ENCODE data around the gene SMG6.
A peak's percentile ranks its signal among the peaks of the same experiment; 100 is the strongest.

SMG6 gene

DNA sequence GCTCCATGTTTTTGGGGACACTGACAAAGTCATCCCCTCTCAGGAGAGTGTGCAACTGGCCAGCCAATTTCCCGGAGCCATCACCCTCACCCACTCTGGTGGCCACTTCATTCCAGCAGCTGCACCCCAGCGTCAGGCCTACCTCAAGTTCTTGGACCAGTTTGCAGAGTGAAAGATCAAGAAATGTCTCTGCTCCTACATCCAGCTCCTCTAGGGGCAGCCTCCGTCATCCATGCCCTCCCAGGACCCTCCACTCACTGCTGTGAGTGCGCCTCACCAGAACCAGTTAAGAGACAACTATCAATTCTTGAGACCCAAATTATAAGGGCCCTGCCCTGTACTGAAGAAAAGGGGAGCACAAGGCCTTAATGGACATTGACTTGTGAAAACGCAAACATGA lies 260.7 kb downstream of the SMG6 start:
- H3K4ac ChIP-seq (ENCODE audit: low read depth, low read length), result no peak overlapping the region
- DNase-seq, result peak; percentile 33

GRCh38 chr17:2042390-2042847 lies 261.2 kb downstream of the SMG6 start:
- H3K27ac ChIP-seq (ENCODE audit: low read depth, low read length), result peak overlapping the region; percentile 4
- peak; percentile 67 for DNase-seq
- no peak overlapping the region for H2BK120ac ChIP-seq (ENCODE audit: low read depth, low read length)

More for the DNA sequence above, 260.7 kb downstream of the SMG6 start:
- Histone ChIP-seq H3K4me2 (ENCODE audit: low read length) (no peak overlapping the region), H2BK15ac (replicated peaks; ENCODE audit: low read depth) (no peak overlapping the region), H4K5ac (ENCODE audit: low read length) (no peak overlapping the region), H4K8ac (ENCODE audit: low read depth, low read length) (no peak overlapping the region), H3K4me3 (ENCODE audit: low read length) (no peak overlapping the region), H3K9ac (ENCODE audit: low read length) (peak overlapping the region; percentile 92), H2BK5ac (ENCODE audit: low read length) (no peak overlapping the region), H3K4me1 (ENCODE audit: control insufficient read depth, low read depth, low read length) (no peaks in the 10 kb centered on the region), H3K27ac (ENCODE audit: low read depth, low read length) (no peak overlapping the region), H3K27me3 (ENCODE audit: insufficient read depth, low read length, poor library complexity) (no peaks in the 10 kb centered on the region), H3K36me3 (ENCODE audit: control insufficient read depth, insufficient read depth, low read length) (no peaks in the 10 kb centered on the region), H3K79me2 (ENCODE audit: control insufficient read depth, insufficient read depth, low read length) (no peaks in the 10 kb centered on the region), H3K18ac (ENCODE audit: low read length) (no peak overlapping the region), H2BK120ac (ENCODE audit: low read depth, low read length) (no peak overlapping the region), H3K23ac (ENCODE audit: low read length) (no peak overlapping the region), H2AK5ac (ENCODE audit: low read length) (no peak overlapping the region), H3K56ac (ENCODE audit: low read length) (peak overlapping the region; percentile 17), H3K79me1 (ENCODE audit: low read length) (peaks cover 2% of the 10 kb centered on the region)
- WGBS (ENCODE audit: extremely low coverage, insufficient coverage, low lambda C conversion rate), result no CpG with 5 or more reads among the region's 5 CpGs

DNA sequence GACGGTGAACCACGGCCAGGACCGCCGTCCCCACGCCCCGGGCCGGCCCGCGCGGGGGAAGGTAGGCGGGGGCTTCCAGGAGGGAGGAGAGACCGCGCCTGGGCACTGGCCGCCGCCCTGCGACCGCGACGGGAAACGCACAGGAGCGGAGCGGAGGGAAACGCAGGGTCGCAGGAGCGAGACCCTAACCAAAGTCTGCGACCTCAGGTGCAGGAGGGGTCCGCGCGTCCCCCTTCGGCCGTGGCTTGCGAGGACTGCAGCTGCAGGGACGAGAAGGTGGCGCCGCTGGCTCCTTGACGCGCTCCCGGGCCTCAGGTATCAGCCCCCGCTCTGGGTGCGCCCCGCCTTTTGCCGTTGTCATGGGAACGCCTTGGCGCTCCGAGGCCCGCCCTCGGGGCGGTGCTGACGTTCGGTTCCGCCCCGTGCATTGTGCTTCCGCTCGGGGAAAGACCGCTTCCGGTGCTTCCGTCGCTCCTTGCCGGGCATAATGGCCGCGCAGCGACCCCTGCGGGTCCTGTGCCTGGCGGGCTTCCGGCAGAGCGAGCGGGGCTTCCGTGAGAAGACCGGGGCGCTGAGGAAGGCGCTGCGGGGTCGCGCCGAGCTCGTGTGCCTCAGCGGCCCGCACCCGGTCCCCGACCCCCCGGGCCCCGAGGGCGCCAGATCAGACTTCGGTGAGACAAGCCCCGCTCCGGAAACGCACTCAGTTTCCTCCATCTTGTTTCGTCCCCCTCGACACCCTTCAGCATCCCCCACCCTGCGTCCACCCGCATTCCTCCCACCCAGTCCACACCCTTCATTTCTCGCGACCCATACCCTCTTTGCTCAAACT lies 261.8 kb downstream of the SMG6 start, which contains the start of gene OVCA2:
Gene OVCA2 (plus strand): TSS at position 462 of the 829 bp plus-strand sequence. CDS start 26 bp downstream, at position 488.
- Histone ChIP-seq H2BK120ac (ENCODE audit: low read depth, low read length) (no peak within 1 kb of the TSS), H3K9ac (ENCODE audit: low read length) (peak within 1 kb of the TSS; percentile 92), H3K4ac (ENCODE audit: low read depth, low read length) (peak within 1 kb of the TSS; percentile 41), H3K79me1 (ENCODE audit: low read length) (peaks cover 2% of the 10 kb centered on the region), H3K4me2 (ENCODE audit: low read length) (peak within 1 kb of the TSS; percentile 63), H3K4me3 (ENCODE audit: low read length) (peak within 1 kb of the TSS; percentile 71), H3K36me3 (ENCODE audit: control insufficient read depth, insufficient read depth, low read length) (no peaks in the 10 kb centered on the region), H3K27ac (ENCODE audit: low read depth, low read length) (peak within 1 kb of the TSS; percentile 4), H2BK15ac (replicated peaks; ENCODE audit: low read depth) (no peak within 1 kb of the TSS), H3K4me1 (ENCODE audit: control insufficient read depth, low read depth, low read length) (no peaks in the 10 kb centered on the region), H3K18ac (ENCODE audit: low read length) (peak within 1 kb of the TSS; percentile 31), H3K56ac (ENCODE audit: low read length) (peak within 1 kb of the TSS; percentile 98), H2BK5ac (ENCODE audit: low read length) (peak within 1 kb of the TSS; percentile 46), H4K8ac (ENCODE audit: low read depth, low read length) (no peak within 1 kb of the TSS), H3K79me2 (ENCODE audit: control insufficient read depth, insufficient read depth, low read length) (no peaks in the 10 kb centered on the region), H4K5ac (ENCODE audit: low read length) (peak within 1 kb of the TSS; percentile 7), H3K23ac (ENCODE audit: low read length) (peak within 1 kb of the TSS; percentile 56), H2AK5ac (ENCODE audit: low read length) (peak within 1 kb of the TSS; percentile 56), H3K27me3 (ENCODE audit: insufficient read depth, low read length, poor library complexity) (no peaks in the 10 kb centered on the region)
- no CpG with 5 or more reads among the region's 93 CpGs for WGBS (ENCODE audit: extremely low coverage, insufficient coverage, low lambda C conversion rate)
- DNase-seq, result peak; percentile 98

More at GRCh38 chr17:2042390-2042847, 261.2 kb downstream of the SMG6 start:
- Histone ChIP-seq H3K18ac (ENCODE audit: low read length) (peak overlapping the region; percentile 31), H3K23ac (ENCODE audit: low read length) (peak overlapping the region; percentile 38), H4K5ac (ENCODE audit: low read length) (peak overlapping the region; percentile 7), H2BK15ac (replicated peaks; ENCODE audit: low read depth) (no peak overlapping the region), H3K27me3 (ENCODE audit: insufficient read depth, low read length, poor library complexity) (no peaks in the 10 kb centered on the region), H3K36me3 (ENCODE audit: control insufficient read depth, insufficient read depth, low read length) (no peaks in the 10 kb centered on the region), H3K4me1 (ENCODE audit: control insufficient read depth, low read depth, low read length) (no peaks in the 10 kb centered on the region), H2AK5ac (ENCODE audit: low read length) (peak overlapping the region; percentile 56), H2BK5ac (ENCODE audit: low read length) (peak overlapping the region; percentile 46), H3K79me1 (ENCODE audit: low read length) (peaks cover 2% of the 10 kb centered on the region), H3K56ac (ENCODE audit: low read length) (peak overlapping the region; percentile 98), H3K4me3 (ENCODE audit: low read length) (peak overlapping the region; percentile 71), H3K4me2 (ENCODE audit: low read length) (peak overlapping the region; percentile 63), H4K8ac (ENCODE audit: low read depth, low read length) (no peak overlapping the region), H3K9ac (ENCODE audit: low read length) (peak overlapping the region; percentile 92), H3K79me2 (ENCODE audit: control insufficient read depth, insufficient read depth, low read length) (no peaks in the 10 kb centered on the region), H3K4ac (ENCODE audit: low read depth, low read length) (peak overlapping the region; percentile 41)
- no CpG with 5 or more reads among the region's 17 CpGs for WGBS (ENCODE audit: extremely low coverage, insufficient coverage, low lambda C conversion rate)

GRCh38 chr17:2040942-2041560 lies 262.5 kb downstream of the SMG6 start:
- H3K79me1 ChIP-seq (ENCODE audit: low read length), result peaks cover 2% of the 10 kb centered on the region
- H3K36me3 ChIP-seq (ENCODE audit: control insufficient read depth, insufficient read depth, low read length), result no peaks in the 10 kb centered on the region
- DNase-seq, result no peak
- H3K4me1 ChIP-seq (ENCODE audit: control insufficient read depth, low read depth, low read length), result no peaks in the 10 kb centered on the region
- no peak overlapping the region for H2BK5ac ChIP-seq (ENCODE audit: low read length)
- no CpG with 5 or more reads among the region's 16 CpGs for WGBS (ENCODE audit: extremely low coverage, insufficient coverage, low lambda C conversion rate)
- peak overlapping the region; percentile 56 for H3K23ac ChIP-seq (ENCODE audit: low read length)
- H2BK15ac ChIP-seq (replicated peaks; ENCODE audit: low read depth), result no peak overlapping the region
- H2BK120ac ChIP-seq (ENCODE audit: low read depth, low read length), result no peak overlapping the region
- H3K79me2 ChIP-seq (ENCODE audit: control insufficient read depth, insufficient read depth, low read length), result no peaks in the 10 kb centered on the region
- H3K9ac ChIP-seq (ENCODE audit: low read length), result peak overlapping the region; percentile 68
- peak overlapping the region; percentile 66 for H3K56ac ChIP-seq (ENCODE audit: low read length)
- H3K4me3 ChIP-seq (ENCODE audit: low read length), result no peak overlapping the region
- peak overlapping the region; percentile 7 for H3K18ac ChIP-seq (ENCODE audit: low read length)
- H2AK5ac ChIP-seq (ENCODE audit: low read length), result no peak overlapping the region
- no peak overlapping the region for H3K4ac ChIP-seq (ENCODE audit: low read depth, low read length)
- H3K4me2 ChIP-seq (ENCODE audit: low read length), result peak overlapping the region; percentile 34
- no peak overlapping the region for H3K27ac ChIP-seq (ENCODE audit: low read depth, low read length)
- no peaks in the 10 kb centered on the region for H3K27me3 ChIP-seq (ENCODE audit: insufficient read depth, low read length, poor library complexity)
- H4K8ac ChIP-seq (ENCODE audit: low read depth, low read length), result no peak overlapping the region
- no peak overlapping the region for H4K5ac ChIP-seq (ENCODE audit: low read length)

DNA sequence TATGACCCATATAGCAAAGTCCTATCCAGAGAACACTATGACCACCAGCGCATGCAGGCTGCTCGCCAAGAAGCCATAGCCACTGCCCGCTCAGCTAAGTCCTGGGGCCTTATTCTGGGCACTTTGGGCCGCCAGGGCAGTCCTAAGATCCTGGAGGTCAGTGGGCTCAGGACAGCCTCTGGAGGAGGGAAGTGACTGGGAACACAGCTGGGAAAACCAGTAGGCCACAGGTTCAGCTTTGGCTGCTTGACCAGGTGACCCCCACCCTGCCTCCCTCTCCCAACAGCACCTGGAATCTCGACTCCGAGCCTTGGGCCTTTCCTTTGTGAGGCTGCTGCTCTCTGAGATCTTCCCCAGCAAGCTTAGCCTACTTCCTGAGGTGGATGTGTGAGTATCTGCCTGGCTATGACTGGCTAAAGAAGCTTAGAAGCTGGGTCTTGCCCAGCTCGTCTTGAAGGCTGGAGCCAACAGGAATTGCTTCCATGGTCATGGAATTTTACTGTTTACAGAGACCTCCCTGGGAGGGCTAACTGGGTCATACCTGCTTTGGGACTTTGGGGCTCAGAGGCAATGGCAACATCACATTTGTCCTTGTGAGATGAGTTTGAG lies 263.3 kb downstream of the SMG6 start:
- WGBS (ENCODE audit: extremely low coverage, insufficient coverage, low lambda C conversion rate), result no CpG with 5 or more reads among the region's 7 CpGs
- no peak overlapping the region for H3K4ac ChIP-seq (ENCODE audit: low read depth, low read length)

More for the DNA sequence above, 263.3 kb downstream of the SMG6 start:
- H3K79me2 ChIP-seq (ENCODE audit: control insufficient read depth, insufficient read depth, low read length), result no peaks in the 10 kb centered on the region
- no peaks in the 10 kb centered on the region for H3K4me1 ChIP-seq (ENCODE audit: control insufficient read depth, low read depth, low read length)
- no peak overlapping the region for H4K8ac ChIP-seq (ENCODE audit: low read depth, low read length)
- no peak overlapping the region for H3K56ac ChIP-seq (ENCODE audit: low read length)
- H2BK15ac ChIP-seq (replicated peaks; ENCODE audit: low read depth), result no peak overlapping the region
- H3K27ac ChIP-seq (ENCODE audit: low read depth, low read length), result no peak overlapping the region
- H3K36me3 ChIP-seq (ENCODE audit: control insufficient read depth, insufficient read depth, low read length), result no peaks in the 10 kb centered on the region
- no peak overlapping the region for H3K9ac ChIP-seq (ENCODE audit: low read length)
- H3K79me1 ChIP-seq (ENCODE audit: low read length), result peaks cover 2% of the 10 kb centered on the region
- H2AK5ac ChIP-seq (ENCODE audit: low read length), result no peak overlapping the region
- H3K27me3 ChIP-seq (ENCODE audit: insufficient read depth, low read length, poor library complexity), result no peaks in the 10 kb centered on the region
- no peak overlapping the region for H3K23ac ChIP-seq (ENCODE audit: low read length)
- DNase-seq, result no peak
- no peak overlapping the region for H2BK5ac ChIP-seq (ENCODE audit: low read length)
- H3K4me2 ChIP-seq (ENCODE audit: low read length), result no peak overlapping the region
- no peak overlapping the region for H3K18ac ChIP-seq (ENCODE audit: low read length)
- H3K4me3 ChIP-seq (ENCODE audit: low read length), result no peak overlapping the region
- H4K5ac ChIP-seq (ENCODE audit: low read length), result no peak overlapping the region
- H2BK120ac ChIP-seq (ENCODE audit: low read depth, low read length), result no peak overlapping the region

Measured in mesendoderm (in vitro differentiated cells).